ENCODE measurements around the gene KLHL30.

DNA sequence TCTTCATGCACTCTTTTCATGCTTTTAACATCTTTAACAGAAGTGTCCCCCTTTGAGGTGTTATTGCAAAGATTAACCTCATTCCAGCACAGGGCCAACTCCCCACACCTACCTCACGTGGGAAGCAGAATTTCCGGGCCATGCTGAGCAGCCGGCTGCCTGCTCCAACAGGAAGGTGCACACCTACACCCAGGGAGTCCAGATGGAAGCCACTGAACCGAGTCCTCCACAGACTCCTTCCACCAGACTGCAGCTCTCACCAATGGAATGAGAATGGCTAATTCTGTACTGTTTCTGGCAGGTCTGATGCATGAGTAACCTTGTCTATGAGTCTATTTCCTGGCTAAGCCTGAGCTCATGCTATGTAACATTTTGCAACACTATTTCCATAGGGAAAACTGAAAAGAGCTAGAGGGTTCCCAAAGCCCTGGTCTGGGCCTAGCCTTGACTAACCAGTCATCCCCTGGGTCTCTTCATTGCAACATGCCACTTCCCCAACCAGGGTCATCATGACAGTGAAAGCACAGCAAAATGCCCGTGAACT is 31.3 kb downstream of the KLHL30 start:
- TF ChIP-seq, protein P1, sequence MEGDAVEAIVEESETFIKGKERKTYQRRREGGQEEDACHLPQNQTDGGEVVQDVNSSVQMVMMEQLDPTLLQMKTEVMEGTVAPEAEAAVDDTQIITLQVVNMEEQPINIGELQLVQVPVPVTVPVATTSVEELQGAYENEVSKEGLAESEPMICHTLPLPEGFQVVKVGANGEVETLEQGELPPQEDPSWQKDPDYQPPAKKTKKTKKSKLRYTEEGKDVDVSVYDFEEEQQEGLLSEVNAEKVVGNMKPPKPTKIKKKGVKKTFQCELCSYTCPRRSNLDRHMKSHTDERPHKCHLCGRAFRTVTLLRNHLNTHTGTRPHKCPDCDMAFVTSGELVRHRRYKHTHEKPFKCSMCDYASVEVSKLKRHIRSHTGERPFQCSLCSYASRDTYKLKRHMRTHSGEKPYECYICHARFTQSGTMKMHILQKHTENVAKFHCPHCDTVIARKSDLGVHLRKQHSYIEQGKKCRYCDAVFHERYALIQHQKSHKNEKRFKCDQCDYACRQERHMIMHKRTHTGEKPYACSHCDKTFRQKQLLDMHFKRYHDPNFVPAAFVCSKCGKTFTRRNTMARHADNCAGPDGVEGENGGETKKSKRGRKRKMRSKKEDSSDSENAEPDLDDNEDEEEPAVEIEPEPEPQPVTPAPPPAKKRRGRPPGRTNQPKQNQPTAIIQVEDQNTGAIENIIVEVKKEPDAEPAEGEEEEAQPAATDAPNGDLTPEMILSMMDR (conservative IDR thresholded peaks at IDR 0.05; ENCODE audit: low read length) = no peak
- no peak for TF ChIP-seq EZH2phosphoT487 (IDR thresholded peaks at IDR 0.05; ENCODE audit: borderline replicate concordance, low read depth, low read length)
